Loucy (cell line): Measurements from ENCODE around the gene CYP4B1.
"Not testable (repeated sequence)": the region's sequence is repeated elsewhere in the genome, so short reads cannot be mapped to it uniquely, and the experiment has no call there.

ENCODE experiments used
- CTCF ChIP-seq: fragments of 200-600 bp; sonication (generic); conservative IDR thresholded peaks from 2 replicates; pipeline ENCODE4 v1.5.1; 2014; ENCODE audit warnings: mild to moderate bottlenecking, antibody characterized with exemption, low read length
- EZH2phosphoT487 ChIP-seq: fragments of 200-600 bp; IDR thresholded peaks from 2 replicates; pipeline ENCODE4 v1.6.1; 2018; ENCODE audit warnings: antibody characterized with exemption, mild to moderate bottlenecking, moderate library complexity, borderline replicate concordance

GRCh38 chr1:46788634-46789033 lies 10.2 kb upstream of the CYP4B1 start:
- TF ChIP-seq CTCF, EZH2phosphoT487: not testable (repeated sequence)
